DOHH2 (cell line): Measurements from ENCODE around the gene CLEC1B.

Experiments
- H3F3A ChIP-seq: fragments of 200-600 bp; sonication (generic), shearing (Covaris generic); 2 replicates; pipeline ENCODE4 v1.6.0; 2016; ENCODE audit warnings: antibody characterized with exemption, mild to moderate bottlenecking; ENCODE audit not compliant: control insufficient read depth, insufficient read depth
- H3K27ac ChIP-seq: fragments of 200-600 bp; sonication (generic); 2 replicates; pipeline ENCODE4 v1.5.1; 2014; ENCODE audit warnings: low read depth, mild to moderate bottlenecking, low read length, moderate library complexity
- H3K27me3 ChIP-seq: fragments of 200-600 bp; sonication (generic); 2 replicates; pipeline ENCODE4 v1.6.1; 2014; ENCODE audit warnings: mild to moderate bottlenecking, low read length, mixed read lengths; ENCODE audit not compliant: control insufficient read depth
- H3K36me3 ChIP-seq: fragments of 200-600 bp; sonication (generic); 2 replicates; pipeline ENCODE4 v1.6.1; 2014; ENCODE audit warnings: mild to moderate bottlenecking, low read length, moderate library complexity, mixed read lengths; ENCODE audit not compliant: control insufficient read depth
- H3K4me1 ChIP-seq: fragments of 200-600 bp; sonication (generic); 2 replicates; pipeline ENCODE4 v1.6.1; 2014; ENCODE audit warnings: mild to moderate bottlenecking, low read length, mixed read lengths; ENCODE audit not compliant: control insufficient read depth
- H3K4me2 ChIP-seq: fragments of 200-600 bp; sonication (generic); 2 replicates; pipeline ENCODE4 v1.6.0; 2014; ENCODE audit warnings: mild to moderate bottlenecking, low read length, moderate library complexity
- H3K4me3 ChIP-seq: fragments of 200-600 bp; sonication (generic); 2 replicates; pipeline ENCODE4 v1.5.1; 2014; ENCODE audit warnings: mild to moderate bottlenecking, low read length, mixed read lengths
- H3K79me2 ChIP-seq: fragments of 200-600 bp; sonication (generic); 2 replicates; pipeline ENCODE4 v1.6.1; 2014; ENCODE audit warnings: mild to moderate bottlenecking, low read length, mixed read lengths; ENCODE audit not compliant: control insufficient read depth
- H3K9me2 ChIP-seq: fragments of 200-600 bp; sonication (generic); replicated peaks from 2 replicates; pipeline ENCODE4 v1.6.1; 2014; ENCODE audit warnings: mild to moderate bottlenecking, low read length, mixed read lengths; ENCODE audit not compliant: control insufficient read depth
- H3K9me3 ChIP-seq: fragments of 200-600 bp; sonication (generic); 2 replicates; pipeline ENCODE4 v1.6.1; 2014; ENCODE audit warnings: antibody characterized with exemption, low read length, mixed read lengths; ENCODE audit not compliant: control insufficient read depth, insufficient read depth
- H4K20me1 ChIP-seq: fragments of 200-600 bp; sonication (generic); 2 replicates; pipeline ENCODE4 v1.6.0; 2014; ENCODE audit warnings: low read depth, mild to moderate bottlenecking, antibody characterized with exemption, low read length, moderate library complexity; ENCODE audit not compliant: control insufficient read depth, insufficient read depth
- EZH2phosphoT487 ChIP-seq: fragments of 200-600 bp; sonication (generic); IDR thresholded peaks from 2 replicates; pipeline ENCODE4 v1.6.1; 2017; ENCODE audit warnings: borderline replicate concordance, mild to moderate bottlenecking, antibody characterized with exemption, low read length, moderate library complexity, mixed read lengths
- TF ChIP-seq, protein P1 (sequence below): fragments of 200-600 bp; sonication (generic); IDR thresholded peaks from one replicate; pipeline ENCODE4 v1.5.1; 2014; ENCODE audit warnings: antibody characterized with exemption, mild to moderate bottlenecking, low read depth, low read length; ENCODE audit not compliant: poor library complexity, severe bottlenecking

Gene CLEC1B

DNA sequence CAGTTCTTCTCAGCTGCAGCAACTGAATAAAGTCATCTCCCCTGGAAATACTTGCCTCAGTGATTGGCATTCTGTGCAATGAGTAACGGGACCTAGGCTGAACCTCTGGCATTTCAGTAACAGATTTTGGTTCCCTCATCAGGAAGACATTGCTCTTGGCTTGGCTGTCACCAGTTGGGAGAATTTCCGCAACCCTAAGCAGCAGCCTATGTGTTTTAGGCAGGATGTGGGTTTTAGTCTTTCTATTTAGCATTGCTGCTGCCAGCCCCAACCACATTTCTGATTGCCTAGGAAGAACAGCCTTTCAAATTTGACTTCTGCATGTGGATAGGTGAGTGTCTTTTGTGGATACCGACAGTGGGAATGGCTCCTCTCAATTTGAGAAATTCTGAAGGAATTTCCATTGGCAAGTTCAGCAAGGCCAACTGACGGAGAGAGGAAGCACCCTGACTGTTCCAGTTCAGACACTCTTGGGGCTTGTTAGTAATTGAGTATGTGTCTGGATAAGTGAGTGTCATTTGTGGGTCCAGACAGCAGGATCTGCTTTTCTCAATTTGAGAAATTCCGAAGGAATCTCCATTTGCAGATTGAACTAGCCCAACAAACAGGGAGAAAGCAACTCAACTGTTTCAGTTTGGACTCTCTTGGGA lies 47.8 kb downstream of the CLEC1B start:
- Histone ChIP-seq H3K4me1 (no peaks in the 10 kb centered on the region), H3K9me3 (no peaks in the 10 kb centered on the region), H4K20me1 (no peaks in the 10 kb centered on the region), H3K27ac (no peak overlapping the region), H3K79me2 (no peaks in the 10 kb centered on the region), H3K4me3 (no peak overlapping the region), H3F3A (no peaks in the 10 kb centered on the region), H3K9me2 (no peaks in the 10 kb centered on the region), H3K36me3 (no peaks in the 10 kb centered on the region), H3K27me3 (peaks cover 13% of the 10 kb centered on the region), H3K4me2 (no peak overlapping the region)
- TF ChIP-seq, protein P1, sequence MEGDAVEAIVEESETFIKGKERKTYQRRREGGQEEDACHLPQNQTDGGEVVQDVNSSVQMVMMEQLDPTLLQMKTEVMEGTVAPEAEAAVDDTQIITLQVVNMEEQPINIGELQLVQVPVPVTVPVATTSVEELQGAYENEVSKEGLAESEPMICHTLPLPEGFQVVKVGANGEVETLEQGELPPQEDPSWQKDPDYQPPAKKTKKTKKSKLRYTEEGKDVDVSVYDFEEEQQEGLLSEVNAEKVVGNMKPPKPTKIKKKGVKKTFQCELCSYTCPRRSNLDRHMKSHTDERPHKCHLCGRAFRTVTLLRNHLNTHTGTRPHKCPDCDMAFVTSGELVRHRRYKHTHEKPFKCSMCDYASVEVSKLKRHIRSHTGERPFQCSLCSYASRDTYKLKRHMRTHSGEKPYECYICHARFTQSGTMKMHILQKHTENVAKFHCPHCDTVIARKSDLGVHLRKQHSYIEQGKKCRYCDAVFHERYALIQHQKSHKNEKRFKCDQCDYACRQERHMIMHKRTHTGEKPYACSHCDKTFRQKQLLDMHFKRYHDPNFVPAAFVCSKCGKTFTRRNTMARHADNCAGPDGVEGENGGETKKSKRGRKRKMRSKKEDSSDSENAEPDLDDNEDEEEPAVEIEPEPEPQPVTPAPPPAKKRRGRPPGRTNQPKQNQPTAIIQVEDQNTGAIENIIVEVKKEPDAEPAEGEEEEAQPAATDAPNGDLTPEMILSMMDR = no peak
- no peak for TF ChIP-seq EZH2phosphoT487

GRCh38 chr12:9948606-9949296 lies 50.2 kb downstream of the CLEC1B start:
- Histone ChIP-seq H3K4me3 (no peak overlapping the region), H3K36me3 (no peaks in the 10 kb centered on the region), H3K4me1 (no peaks in the 10 kb centered on the region), H3K27me3 (peaks cover 13% of the 10 kb centered on the region), H3K79me2 (no peaks in the 10 kb centered on the region), H3K4me2 (no peak overlapping the region), H3K9me3 (no peaks in the 10 kb centered on the region), H3F3A (no peaks in the 10 kb centered on the region), H3K9me2 (no peaks in the 10 kb centered on the region), H3K27ac (no peak overlapping the region), H4K20me1 (no peaks in the 10 kb centered on the region)
- no peak for TF ChIP-seq EZH2phosphoT487
- TF ChIP-seq, protein P1 = no peak

DNA sequence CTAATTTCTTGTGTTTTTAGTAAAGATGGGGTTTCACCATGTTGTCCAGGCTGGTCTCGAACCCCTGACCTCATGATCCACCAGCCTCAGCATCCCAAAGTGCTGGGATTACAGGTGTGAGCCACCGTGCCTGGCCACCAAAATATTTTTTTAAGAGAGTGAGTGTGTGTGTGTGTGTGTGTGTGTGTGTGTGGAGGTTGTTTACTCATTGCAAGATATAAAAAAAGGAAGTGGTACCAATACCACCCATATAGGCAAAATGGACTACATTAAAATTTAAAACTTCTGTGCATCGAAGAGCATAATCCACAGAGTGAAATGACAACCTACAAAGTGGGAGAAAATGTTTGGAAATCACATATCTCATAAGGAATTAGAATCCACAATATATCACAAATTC lies 51.2 kb downstream of the CLEC1B start:
- Histone ChIP-seq H3F3A (no peaks in the 10 kb centered on the region), H3K79me2 (no peaks in the 10 kb centered on the region), H3K4me3 (no peak overlapping the region), H3K9me2 (no peaks in the 10 kb centered on the region), H3K4me2 (no peak overlapping the region), H3K27ac (no peak overlapping the region), H3K9me3 (no peaks in the 10 kb centered on the region), H3K4me1 (no peaks in the 10 kb centered on the region), H3K36me3 (no peaks in the 10 kb centered on the region), H3K27me3 (peaks cover 13% of the 10 kb centered on the region), H4K20me1 (no peaks in the 10 kb centered on the region)
- TF ChIP-seq, protein P1 = no peak
- no peak for TF ChIP-seq EZH2phosphoT487
